Left forelimb (tissue), 1 donor: ENCODE data around the gene DIP2C.
"Not testable (repeated sequence)": the region's sequence is repeated elsewhere in the genome, so short reads cannot be mapped to it uniquely, and the experiment has no call there.

Experiments
- DNase-seq: peaks from one replicate; pipeline ENCODE4 v3.0.0-alpha.2; 2018; ENCODE audit warnings: low spot score

DIP2C gene

DNA sequence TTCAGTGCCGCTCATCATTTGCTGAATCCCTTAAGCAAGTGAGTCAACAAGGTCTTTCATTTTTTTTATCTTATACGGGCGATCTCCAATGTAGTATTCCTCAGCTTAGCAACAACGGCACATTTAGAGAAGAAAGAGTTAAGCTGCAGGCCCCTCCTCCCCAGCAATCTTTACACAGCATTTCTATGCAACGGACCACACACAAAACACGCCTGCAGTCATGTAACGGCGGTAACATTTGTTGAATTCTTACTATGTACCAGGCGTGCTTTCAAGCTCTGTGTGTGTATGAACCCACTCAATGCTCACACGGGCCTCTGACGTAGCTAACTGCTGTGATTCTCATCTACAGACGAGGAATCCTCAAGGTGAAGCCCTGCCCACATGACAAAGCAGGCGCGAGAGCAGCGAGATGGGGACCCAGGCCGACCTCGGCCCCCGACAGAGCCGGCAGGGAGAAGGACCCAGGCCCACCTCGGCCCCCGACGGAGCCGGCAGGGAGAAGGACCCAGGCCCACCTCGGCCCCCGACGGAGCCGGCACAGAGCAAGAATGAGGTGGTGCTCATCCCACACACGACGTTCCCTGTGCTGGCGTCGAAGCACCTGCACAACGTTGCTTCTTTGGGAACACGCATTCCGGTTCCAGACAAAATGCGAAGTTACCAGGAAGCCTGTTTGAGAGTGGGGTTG lies 313.5 kb downstream of the DIP2C start:
- no peak for DNase-seq

DNA sequence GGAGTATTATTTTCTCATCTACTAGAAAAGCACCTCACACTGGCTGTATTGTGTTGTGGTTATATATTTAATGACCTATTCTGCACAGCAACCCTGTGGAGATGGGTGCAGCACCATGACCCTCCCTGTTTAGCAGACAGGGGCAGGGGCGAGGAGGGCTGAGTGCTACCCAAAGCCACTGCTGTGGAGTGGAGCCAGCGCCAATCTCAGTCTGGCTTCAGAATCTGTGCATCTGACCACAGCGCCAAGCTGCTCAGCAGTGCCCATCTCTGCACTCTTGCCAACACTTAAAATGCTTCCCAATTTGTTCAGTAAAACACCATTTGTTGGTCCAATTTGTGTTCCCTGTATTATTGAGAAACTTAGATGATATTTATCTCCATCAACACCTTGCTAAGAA lies 315.1 kb downstream of the DIP2C start:
- DNase-seq, result no peak

DNA sequence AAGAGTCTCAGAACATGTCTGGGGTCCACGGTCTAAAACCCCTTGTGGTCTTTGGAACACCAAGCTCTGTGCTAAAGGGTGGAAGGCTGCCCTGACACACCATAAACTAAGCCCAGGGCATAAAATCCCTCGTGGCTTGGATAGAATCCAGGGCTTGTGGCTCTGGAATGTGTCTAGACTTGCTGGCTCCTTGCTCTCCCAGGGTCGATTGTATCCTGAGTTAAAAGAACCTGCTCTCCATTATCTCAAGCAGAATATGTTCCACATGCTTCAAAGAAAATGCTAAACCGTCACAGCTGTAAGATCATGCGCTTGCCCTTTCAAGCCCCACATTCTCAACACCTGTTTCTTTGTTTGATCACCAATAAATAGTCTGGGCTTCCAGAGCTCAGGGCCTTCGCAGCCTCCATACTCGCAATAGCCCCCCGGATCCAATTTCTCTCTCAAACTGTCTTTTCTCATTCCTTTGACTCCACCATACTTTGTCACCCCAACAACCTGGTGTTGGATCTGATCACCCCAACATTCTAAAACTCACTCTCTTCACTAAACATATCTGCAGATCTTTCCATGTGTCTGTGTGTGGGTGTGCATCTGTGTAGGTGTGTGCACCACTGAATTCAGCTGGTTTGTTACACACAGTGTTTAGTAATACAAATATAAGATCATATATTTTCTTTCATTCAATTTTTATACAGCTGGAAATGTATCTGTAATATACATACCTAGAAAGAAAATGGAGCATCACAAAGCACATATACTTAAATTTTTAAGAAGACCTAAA lies 315.8 kb downstream of the DIP2C start:
- no peak for DNase-seq

DNA sequence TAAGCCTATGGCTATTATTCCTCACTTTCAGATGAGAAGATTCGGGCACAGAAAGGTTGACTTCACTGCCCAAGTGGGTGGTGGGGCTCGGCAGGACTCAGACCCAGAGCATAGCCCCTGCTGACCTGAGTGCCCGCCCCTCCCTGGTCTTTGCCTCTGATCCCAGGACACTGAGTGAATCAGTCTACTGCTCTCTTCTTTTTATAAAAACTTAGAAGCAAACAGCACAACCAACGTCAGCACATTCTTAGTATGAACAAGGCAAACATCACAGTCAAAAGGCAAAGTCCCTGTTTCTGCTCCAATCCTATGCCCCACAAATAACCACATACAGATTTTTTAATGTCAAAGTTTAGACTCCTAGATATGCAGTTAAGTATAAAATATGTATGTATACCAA lies 316.5 kb downstream of the DIP2C start:
- no peak for DNase-seq

DNA sequence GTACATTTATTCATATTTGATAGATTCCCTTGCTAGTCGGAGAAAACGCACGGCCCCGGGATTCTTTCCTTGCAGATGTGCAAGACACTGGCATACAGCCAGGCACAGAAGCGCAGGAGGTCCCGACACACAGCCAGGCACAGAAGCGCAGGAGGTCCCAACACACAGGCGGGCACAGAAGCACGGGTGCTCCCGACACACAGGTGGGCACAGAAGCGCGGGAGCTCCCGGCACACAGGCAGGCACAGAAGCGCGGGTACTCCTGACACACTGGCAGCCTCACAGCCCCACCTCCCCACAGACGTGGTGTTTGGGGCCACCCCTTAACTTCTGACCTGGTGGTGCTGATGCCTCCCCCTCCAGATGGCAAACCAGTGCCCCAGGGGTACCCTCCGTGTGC lies 316.9 kb downstream of the DIP2C start:
- DNase-seq, result no peak

DNA sequence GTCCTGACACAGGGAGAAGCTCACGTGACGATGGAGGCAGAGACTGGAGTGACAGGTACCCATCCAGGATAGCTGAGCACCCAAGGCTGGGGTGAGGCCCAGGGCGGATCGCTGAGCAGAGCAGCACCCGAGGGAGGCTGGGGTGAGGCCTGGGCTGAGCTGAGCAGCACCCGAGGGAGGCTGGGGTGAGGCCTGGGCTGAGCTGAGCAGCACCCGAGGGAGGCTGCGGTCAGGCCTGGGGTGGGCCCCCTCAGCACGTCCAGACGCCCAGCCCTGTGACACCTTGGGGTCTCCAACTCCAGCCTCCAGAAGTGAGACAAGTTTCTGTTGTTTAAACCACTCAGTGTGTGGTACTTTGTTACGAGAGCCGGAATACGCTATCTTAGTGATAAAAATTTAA lies 318.0 kb downstream of the DIP2C start:
- no peak for DNase-seq

DNA sequence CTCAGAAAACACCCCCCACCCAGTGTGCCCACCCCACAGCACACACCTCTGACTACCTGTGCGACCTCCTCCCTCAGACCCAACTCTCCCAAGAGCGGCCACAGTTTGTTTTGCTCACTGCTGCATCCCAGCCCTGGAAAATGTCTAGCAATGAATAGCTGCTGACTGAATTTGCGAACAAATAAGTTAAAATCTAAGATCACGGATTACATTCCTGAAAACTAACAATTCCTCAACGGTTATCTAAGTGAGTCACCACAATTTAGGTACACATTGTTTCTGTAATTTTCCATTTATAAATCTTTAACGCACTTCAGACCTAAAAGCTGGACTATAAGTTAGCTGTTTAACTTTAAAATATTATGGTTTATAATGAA lies 319.0 kb downstream of the DIP2C start:
- no peak for DNase-seq

DNA sequence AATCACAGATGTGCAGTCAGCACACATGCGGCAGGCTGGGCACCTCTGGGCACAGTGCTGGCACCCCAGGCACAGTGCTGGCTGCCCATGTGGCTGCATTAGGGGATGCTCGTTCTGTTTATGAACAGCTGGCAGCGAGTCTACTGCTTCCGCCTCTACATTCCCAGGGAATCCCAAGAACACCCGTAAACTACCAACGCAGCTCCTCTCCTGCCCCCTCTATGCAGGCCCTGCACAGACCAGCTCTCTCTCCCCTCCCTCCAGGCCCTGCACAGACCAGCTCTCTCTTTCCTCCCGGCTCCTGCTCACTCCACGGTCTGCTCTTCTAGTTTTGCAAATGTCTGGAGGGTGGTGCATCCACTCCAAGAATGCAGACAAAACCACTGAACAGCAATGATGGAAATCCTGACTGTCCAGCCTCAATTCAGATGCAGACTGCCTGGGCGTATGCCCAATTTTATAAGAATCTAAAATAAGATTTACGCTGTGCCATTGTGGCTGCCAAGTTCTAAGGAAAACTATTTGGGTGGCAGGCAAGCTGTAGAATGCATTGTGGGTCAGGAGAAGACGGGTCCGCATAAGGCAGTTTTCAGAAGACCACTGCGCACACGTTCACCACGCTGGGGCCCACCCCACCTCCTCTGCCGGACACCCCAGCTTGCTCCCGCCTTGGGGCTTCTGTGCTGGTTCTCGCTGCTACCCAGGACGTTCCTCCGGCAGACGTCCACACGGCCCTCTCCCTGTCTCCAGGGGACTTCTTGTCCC lies 319.6 kb downstream of the DIP2C start:
- no peak for DNase-seq

DNA sequence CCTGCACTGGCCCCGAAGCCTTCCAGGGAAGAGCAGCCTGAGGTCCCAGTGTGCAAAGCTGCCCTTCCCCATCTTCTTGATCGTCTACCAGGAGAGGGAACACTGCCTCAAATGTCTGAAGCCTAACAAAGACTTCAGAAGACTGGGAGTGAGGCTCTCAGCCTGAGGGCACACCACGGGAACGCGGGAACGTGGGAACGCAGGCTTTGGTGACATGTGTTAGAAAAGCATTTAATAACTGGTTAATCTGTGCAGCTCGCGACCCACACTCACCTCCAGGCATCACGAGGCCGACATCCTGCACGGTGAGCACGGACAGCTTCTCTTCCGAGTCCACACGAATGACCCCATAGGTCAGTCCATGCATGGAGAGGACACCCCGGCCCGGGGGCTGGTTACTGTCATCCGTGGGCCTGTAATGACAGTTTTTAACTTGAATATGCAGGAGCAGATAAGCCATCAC lies 320.2 kb downstream of the DIP2C start:
- no peak for DNase-seq

DNA sequence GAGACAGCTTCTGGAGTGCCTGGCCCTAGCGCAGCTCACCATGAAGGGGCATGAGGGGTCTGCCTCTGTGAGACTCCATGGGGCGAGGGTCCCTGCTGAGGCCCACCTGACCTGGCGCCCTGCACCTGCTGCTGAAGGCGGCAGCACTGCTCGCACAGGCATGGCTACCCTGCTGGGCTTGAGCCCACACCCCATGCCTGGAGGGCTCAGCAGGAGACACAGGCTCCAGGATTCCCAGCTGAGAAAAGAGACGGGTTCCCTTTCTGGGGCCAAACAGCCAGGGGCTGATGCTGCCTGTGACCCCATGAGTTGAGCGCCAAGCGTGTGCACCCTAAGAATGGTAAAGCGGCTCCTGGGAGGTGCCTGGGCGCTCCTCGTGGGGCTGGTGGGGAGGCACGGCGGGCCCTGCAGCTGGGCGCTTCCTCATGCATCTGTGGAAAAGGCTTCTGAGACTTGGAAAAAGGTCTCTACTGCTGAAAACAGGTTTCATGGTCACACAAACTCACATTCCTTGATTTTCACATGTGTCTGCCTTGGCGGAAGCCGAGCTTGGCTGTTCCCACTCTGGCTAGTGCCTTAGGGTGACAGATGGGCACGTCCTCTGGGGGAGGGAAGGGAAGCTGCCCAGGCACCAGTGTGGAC lies 320.8 kb downstream of the DIP2C start:
- no peak for DNase-seq

DNA sequence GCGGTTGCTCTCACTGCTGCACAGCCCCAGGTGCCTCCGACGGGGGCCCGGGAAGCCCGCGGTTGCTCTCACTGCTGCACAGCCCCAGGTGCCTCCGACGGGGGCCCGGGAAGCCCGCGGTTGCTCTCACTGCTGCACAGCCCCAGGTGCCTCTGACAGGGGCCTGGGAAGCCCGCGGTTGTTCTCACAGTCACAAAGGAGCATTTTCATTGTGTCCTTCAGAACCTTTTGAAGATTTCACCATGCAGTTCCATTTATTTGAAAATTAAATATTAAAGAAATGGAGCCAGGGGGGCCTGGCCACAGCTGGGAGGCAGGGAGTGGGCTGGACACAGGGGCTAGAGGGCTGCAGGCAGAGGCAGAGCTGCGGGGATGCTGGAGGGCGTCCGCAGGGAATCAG lies 321.4 kb downstream of the DIP2C start:
- not testable (repeated sequence) for DNase-seq

DNA sequence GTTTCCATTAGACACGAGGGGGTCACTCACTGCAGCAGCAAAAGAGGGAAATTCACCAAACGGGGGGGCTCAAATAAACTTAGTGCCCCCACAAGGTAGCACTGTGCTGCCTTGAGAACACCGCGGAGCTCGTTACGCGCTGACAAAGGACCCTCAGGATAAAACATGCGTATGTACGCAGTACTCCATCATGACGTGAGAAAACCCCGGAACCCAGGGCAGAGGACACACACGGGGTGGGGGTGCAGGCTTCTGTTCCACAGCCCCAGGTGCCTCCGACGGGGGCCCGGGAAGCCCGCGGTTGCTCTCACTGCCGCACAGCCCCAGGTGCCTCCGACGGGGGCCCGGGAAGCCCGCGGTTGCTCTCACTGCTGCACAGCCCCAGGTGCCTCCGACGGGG lies 321.8 kb downstream of the DIP2C start:
- DNase-seq, result no peak

DNA sequence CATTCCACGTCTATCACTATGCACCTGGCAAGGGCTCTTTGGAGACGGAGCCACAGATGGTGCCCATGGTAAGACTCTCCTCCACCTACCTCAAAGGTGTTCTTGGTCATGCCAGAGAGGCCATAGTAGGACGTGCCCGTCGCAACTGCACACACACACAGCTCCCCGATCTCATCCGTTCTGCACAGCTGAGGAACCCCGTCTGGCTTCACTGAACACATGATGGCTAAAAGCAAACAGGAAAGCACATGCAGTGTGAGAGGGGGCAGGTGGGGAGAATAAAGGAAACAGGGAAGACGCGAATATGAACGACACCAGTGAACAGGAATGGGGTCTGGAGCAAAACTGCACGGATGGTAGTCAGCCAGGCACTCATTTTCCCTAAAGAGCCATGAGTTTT lies 323.3 kb downstream of the DIP2C start:
- DNase-seq, result no peak

DNA sequence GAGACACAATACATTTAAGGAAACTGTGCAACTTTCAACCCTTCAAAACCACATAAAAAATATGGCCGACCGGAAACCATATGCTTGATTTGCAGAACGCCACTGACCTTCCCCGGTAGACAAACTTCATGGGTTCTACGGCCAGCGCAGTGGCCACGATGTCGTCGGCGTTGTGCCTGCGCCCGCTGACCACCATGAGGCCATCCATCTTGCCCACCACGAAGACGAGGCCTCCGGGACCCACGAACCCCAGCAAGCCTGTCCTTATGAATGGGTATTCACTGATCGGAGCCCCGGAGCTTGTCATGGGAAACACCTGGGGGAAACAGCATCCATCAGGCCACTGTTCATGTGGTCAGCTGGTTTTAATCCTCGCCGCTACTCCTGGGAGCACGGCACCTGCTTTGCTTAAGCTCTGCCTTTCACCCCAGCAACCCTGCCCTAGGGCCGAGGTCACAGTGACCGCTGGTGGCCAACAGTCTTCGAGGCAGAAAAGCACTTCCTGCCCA lies 325.1 kb downstream of the DIP2C start:
- DNase-seq, result no peak

DNA sequence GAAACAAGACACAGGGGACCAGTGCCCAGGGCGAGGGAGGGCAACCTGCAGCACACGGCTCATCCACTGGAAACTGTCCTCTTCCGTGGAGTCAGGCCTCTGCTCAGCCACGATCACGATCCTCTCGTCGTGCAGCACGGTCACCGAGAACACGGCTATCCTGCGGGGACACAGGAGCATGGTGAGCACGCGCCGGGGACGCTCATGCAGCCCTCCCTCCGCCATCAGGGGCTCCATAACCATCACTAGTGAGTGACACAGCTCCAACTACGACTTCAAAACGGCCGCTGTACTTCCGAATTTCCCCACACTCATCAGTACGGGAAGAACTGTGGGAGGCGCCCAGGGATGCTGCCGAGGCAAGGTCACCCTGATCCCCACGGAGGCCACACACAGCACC lies 326.3 kb downstream of the DIP2C start:
- DNase-seq, result no peak

DNA sequence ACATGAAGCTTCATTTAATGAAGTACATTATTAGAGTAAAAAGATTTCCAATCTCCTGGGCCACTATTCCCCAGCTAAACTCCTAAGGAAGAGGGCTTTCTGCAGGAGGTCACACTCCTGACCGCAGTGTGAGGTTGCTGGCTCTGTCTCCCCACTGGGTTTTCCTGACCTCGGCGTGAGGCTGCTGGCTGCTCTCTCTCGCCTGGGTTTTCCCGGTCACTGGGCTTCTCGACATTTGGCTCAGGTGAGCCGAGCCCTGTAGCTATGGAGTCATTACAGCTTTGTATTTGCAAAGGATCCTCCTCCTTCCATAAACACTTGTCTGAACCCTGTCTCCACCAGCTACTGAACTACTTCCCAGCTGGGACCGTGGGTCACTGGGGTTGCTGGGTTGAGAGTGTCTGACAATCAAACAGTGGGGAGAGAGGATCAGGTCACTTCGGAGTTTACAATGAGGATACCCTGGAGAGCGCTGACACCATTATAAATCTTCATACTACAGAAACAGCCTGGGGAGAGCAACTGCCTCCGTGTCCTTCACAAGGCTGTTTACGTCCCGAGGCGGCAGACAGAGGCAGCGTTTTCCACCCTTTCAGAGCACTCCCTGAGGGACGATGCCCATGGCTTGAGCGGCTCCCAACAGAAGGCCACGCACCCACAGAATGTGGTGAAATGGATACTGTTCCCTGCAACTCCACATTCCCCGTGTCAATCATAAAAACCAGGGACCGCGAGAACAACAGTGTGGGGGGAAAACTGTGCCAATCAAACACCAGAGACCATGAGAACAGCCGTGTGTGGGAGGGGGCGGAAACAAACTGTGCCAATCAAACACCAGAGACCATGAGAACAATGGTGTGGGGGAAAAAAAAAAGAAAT lies 328.0 kb downstream of the DIP2C start:
- DNase-seq, result no peak

DNA sequence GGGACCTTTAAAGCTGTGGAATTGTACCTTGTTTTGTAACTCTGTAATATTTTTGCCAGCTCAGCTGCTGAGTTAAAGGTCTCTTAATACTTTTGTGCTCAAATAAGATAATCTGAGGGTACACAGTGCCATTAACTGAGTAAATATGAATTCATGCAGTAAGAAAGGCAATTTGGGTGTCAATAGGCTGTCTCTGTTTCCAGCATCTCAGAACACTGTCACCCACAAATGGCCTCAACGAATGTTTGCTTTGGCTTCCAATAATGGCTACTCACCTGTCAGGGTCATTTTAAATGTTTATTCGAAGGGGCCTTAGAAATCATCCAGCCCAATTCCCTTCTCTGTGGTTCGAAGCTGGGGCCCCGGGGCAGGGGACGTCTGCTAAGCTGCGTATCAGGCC lies 328.8 kb downstream of the DIP2C start:
- DNase-seq, result no peak

DNA sequence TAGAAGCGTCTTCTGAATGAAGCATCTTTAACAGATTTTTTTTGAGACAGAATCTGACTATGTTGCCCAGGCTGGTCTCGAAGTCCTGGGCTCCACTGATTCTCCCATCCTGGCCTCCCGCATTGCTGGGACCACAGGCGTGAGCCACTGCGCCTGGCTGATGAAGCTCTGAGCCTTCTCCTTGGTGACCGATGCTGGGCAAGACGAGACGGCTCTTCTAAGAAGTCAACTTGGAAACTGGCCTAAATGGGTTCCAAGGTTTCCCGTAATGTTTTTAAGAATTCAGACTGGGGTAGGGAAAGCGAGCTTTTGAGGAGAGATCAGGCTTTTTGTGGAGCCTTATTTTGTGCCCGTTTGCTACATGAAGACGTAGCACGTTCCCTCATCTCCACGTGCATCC lies 329.7 kb downstream of the DIP2C start:
- DNase-seq, result no peak

DNA sequence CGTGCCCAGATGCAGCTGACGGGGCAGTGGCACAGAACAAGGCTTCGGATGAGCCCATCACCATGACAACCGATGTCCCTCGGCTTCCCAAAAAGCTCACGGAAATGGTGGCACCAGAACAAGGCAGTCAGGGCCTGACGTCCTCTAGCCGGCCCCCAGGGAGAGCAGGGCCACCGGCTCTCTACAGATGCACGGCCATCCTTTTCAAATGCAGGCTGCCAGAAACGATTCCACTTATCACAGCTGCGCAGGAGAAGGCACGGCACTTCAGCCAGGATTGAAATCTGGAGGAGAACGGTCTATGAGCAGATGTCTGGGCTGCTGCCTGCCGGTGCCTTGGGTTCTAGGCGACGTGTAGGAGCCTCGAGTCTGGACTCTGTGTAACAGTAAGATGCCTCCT lies 330.4 kb downstream of the DIP2C start:
- no peak for DNase-seq

DNA sequence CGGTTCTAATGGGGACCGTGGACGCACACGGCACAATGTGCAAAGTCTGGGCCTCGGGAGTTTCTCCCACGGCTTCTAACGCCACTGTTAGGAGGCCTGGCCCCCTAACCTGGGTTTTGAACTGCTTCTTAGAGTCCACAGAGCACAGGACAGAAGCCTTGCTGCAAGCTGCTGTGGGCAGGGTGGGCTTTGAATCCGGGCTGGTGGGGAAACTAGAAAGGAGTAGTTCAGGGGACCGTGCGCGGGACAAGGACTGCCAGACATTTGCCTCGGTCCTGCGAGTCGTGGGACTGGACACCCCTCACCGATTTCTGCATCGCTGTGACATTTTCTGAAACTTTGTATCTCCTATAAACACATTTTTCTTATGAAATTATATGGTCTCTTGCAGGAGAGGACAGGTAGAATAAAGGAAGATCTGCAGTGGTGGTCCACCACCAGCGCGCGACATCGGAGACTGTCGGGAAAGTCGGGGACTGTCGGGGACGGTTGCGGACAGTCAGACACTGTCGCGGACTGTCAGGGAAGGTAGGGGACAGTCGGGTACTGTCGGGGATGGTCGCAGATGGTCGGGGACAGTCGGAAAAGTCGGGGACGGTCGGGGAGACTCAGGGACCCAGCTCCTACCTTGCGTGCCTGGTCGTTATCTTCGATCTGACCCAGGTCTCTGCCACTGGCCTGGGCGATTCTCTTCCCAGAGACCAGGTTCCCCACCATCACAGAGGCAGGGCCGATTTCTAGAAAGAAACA lies 332.1 kb downstream of the DIP2C start:
- DNase-seq, result no peak

DNA sequence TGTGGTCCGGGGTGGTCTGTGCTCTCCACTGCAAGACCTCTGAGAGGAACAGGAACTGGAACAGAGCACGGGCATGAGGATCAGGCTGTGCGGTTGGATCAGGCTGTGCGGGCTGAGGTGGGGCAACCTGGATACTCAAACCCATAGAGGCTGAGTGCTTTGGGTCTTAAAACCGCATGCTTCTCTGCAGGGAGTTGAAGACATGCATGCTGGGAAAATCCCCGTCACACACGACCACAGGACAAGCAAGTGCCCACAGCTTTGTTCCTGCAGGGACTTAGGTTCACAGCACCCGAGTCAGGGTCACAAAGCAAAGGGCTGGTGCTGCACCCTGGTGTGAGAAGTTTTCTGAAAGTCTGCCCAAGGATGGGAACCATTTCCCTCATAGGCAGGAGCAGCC lies 333.0 kb downstream of the DIP2C start:
- no peak for DNase-seq
